ENCODE data around the gene ATP1A2.

ATP1A2 gene

DNA sequence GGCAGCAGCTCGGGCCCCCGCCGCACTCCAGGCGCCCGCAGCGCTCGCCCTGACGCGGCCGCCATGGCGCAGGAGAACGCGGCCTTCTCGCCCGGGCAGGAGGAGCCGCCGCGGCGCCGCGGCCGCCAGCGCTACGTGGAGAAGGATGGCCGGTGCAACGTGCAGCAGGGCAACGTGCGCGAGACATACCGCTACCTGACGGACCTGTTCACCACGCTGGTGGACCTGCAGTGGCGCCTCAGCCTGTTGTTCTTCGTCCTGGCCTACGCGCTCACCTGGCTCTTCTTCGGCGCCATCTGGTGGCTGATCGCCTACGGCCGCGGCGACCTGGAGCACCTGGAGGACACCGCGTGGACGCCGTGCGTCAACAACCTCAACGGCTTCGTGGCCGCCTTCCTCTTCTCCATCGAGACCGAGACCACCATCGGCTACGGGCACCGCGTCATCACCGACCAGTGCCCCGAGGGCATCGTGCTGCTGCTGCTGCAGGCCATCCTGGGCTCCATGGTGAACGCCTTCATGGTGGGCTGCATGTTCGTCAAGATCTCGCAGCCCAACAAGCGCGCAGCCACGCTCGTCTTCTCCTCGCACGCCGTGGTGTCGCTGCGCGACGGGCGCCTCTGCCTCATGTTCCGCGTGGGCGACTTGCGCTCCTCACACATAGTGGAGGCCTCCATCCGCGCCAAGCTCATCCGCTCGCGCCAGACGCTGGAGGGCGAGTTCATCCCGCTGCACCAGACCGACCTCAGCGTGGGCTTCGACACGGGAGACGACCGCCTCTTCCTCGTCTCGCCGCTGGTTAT is 31.4 kb upstream of the ATP1A2 start:
- Histone ChIP-seq H4K20me1 (ENCODE audit: low read depth, low read length) (no peaks in the 10 kb centered on the region), H3K9ac (ENCODE audit: low read length) (no peak overlapping the region), H3F3A (ENCODE audit: insufficient read depth) (no peaks in the 10 kb centered on the region), H3K9me3 (ENCODE audit: insufficient read depth, low read length) (no peaks in the 10 kb centered on the region), H3K36me3 (ENCODE audit: low read length) (no peaks in the 10 kb centered on the region), H3K79me2 (ENCODE audit: insufficient read depth, low read length) (no peaks in the 10 kb centered on the region), H3K4me2 (ENCODE audit: low read depth, low read length, poor library complexity, severe bottlenecking) (no peak overlapping the region), H3K4me3 (ENCODE audit: insufficient read depth, low read length, poor library complexity, severe bottlenecking) (no peak overlapping the region), H3K9me2 (replicated peaks; ENCODE audit: insufficient read depth, low read length) (no peaks in the 10 kb centered on the region), H2AFZ (ENCODE audit: low read depth, low read length, severe bottlenecking) (no peak overlapping the region), H3K27ac (ENCODE audit: low read depth, low read length) (no peak overlapping the region), H3K27me3 (ENCODE audit: low read length) (no peaks in the 10 kb centered on the region)
- TF ChIP-seq, protein P1, sequence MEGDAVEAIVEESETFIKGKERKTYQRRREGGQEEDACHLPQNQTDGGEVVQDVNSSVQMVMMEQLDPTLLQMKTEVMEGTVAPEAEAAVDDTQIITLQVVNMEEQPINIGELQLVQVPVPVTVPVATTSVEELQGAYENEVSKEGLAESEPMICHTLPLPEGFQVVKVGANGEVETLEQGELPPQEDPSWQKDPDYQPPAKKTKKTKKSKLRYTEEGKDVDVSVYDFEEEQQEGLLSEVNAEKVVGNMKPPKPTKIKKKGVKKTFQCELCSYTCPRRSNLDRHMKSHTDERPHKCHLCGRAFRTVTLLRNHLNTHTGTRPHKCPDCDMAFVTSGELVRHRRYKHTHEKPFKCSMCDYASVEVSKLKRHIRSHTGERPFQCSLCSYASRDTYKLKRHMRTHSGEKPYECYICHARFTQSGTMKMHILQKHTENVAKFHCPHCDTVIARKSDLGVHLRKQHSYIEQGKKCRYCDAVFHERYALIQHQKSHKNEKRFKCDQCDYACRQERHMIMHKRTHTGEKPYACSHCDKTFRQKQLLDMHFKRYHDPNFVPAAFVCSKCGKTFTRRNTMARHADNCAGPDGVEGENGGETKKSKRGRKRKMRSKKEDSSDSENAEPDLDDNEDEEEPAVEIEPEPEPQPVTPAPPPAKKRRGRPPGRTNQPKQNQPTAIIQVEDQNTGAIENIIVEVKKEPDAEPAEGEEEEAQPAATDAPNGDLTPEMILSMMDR (IDR thresholded peaks at IDR 0.05; ENCODE audit: insufficient read depth, low read length, poor library complexity, severe bottlenecking) = no peak
- TF ChIP-seq EZH2phosphoT487 (conservative IDR thresholded peaks at IDR 0.05; ENCODE audit: low read length) = no peak

DNA sequence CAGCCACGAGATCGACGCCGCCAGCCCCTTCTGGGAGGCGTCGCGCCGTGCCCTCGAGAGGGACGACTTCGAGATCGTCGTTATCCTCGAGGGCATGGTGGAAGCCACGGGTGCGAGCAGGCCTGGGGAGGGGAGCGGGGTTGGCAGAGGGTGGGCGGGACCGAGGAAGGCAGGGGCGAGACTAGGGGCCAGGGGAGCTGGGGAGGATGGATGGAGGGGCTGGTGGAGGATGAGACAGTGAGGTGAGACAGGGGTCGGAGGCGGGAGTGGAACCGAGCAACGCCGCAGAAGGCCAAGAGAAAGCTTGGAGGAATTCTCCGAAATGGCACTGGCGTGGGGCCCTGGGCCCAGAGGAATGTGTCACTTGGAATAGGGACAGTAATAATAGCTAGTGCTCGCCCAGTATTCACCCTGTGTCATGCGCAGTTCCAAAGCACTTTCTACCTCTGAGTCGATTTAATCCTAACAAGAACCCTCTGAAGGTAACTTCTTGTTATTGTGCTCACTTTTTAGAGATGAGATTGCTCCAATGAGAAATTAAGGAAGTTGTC is 30.7 kb upstream of the ATP1A2 start:
- no peaks in the 10 kb centered on the region for H3K9me3 ChIP-seq (ENCODE audit: insufficient read depth, low read length)
- no peaks in the 10 kb centered on the region for H4K20me1 ChIP-seq (ENCODE audit: low read depth, low read length)
- no peak for TF ChIP-seq EZH2phosphoT487 (conservative IDR thresholded peaks at IDR 0.05; ENCODE audit: low read length)
- TF ChIP-seq, protein P1 (IDR thresholded peaks at IDR 0.05; ENCODE audit: insufficient read depth, low read length, poor library complexity, severe bottlenecking) = no peak
- H3K4me2 ChIP-seq (ENCODE audit: low read depth, low read length, poor library complexity, severe bottlenecking) = no peak overlapping the region
- no peaks in the 10 kb centered on the region for H3K9me2 ChIP-seq (replicated peaks; ENCODE audit: insufficient read depth, low read length)
- H3K27me3 ChIP-seq (ENCODE audit: low read length) = no peaks in the 10 kb centered on the region
- H3K36me3 ChIP-seq (ENCODE audit: low read length) = no peaks in the 10 kb centered on the region
- H3K27ac ChIP-seq (ENCODE audit: low read depth, low read length) = no peak overlapping the region
- no peaks in the 10 kb centered on the region for H3K79me2 ChIP-seq (ENCODE audit: insufficient read depth, low read length)
- H3F3A ChIP-seq (ENCODE audit: insufficient read depth) = no peaks in the 10 kb centered on the region
- H3K9ac ChIP-seq (ENCODE audit: low read length) = no peak overlapping the region
- H2AFZ ChIP-seq (ENCODE audit: low read depth, low read length, severe bottlenecking) = no peak overlapping the region
- H3K4me3 ChIP-seq (ENCODE audit: insufficient read depth, low read length, poor library complexity, severe bottlenecking) = no peak overlapping the region

DNA sequence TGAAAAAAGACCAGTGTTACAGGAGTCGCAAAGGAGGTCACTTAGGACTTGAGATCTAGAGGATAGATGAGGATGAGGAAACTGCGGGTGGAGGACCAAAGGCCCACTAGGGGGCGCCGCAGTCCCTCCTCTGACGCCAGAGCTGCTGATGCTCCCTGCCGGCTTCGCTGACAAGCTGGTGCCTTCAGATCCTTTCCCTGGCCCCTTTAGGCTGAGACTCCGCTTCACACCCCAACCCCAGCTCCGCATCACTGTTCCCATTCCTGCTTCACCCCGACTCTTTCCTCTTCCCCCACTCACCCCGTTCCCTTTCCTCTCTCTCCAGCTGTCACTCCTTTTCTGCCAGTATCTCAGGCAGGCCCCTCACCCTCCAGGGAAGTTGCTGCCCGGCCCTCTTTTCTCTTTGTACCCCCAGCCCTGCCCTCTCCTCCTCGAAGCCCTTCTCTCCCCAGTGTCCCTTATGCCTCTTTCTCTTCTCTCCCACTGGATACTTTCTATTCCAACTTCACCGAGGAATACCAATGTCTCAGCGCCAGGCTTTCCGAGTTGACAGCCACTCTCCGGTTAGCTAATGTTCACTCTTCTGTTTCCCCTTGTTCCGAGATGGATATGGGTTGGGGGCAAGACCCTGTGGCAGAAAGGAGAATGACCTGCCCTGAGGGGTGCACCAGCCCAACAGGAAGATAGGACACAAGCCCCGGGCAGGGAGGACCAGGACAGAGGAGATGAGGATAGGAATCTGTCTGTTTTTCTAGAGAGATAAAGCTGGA is 29.7 kb upstream of the ATP1A2 start:
- H3K79me2 ChIP-seq (ENCODE audit: insufficient read depth, low read length) = no peaks in the 10 kb centered on the region
- H3K9ac ChIP-seq (ENCODE audit: low read length) = no peak overlapping the region
- H3K36me3 ChIP-seq (ENCODE audit: low read length) = no peaks in the 10 kb centered on the region
- no peak overlapping the region for H2AFZ ChIP-seq (ENCODE audit: low read depth, low read length, severe bottlenecking)
- H3K9me2 ChIP-seq (replicated peaks; ENCODE audit: insufficient read depth, low read length) = no peaks in the 10 kb centered on the region
- H3K27ac ChIP-seq (ENCODE audit: low read depth, low read length) = no peak overlapping the region
- no peaks in the 10 kb centered on the region for H3K9me3 ChIP-seq (ENCODE audit: insufficient read depth, low read length)
- H3K4me2 ChIP-seq (ENCODE audit: low read depth, low read length, poor library complexity, severe bottlenecking) = no peak overlapping the region
- H3F3A ChIP-seq (ENCODE audit: insufficient read depth) = no peaks in the 10 kb centered on the region
- no peaks in the 10 kb centered on the region for H3K27me3 ChIP-seq (ENCODE audit: low read length)
- TF ChIP-seq EZH2phosphoT487 (conservative IDR thresholded peaks at IDR 0.05; ENCODE audit: low read length) = no peak
- TF ChIP-seq, protein P1 (IDR thresholded peaks at IDR 0.05; ENCODE audit: insufficient read depth, low read length, poor library complexity, severe bottlenecking) = peak; percentile 63
- no peaks in the 10 kb centered on the region for H4K20me1 ChIP-seq (ENCODE audit: low read depth, low read length)
- no peak overlapping the region for H3K4me3 ChIP-seq (ENCODE audit: insufficient read depth, low read length, poor library complexity, severe bottlenecking)

Measured in SU-DHL-6 (cell line).